Fibroblast of the aortic adventitia (primary cell): ENCODE data around the gene MPV17. TPM values are rescaled to one million over a fixed set of nuclear protein-coding genes. Genes with fewer than 3 reads are reported as not detected.

Source experiments
- DNase-seq: peaks from one replicate; pipeline ENCODE4 v3.0.0-alpha.2; 2010; ENCODE audit warnings: low read depth
- H3K4me3 ChIP-seq: 2 replicates; pipeline ENCODE4 v1.5.1; 2011; ENCODE audit warnings: low read depth, mild to moderate bottlenecking, control low read depth, low read length, moderate library complexity
- CTCF ChIP-seq: IDR thresholded peaks from 2 replicates; pipeline ENCODE4 v1.5.1; 2011; ENCODE audit warnings: mild to moderate bottlenecking, low read length, control low read depth, inconsistent platforms; ENCODE audit not compliant: insufficient read depth
- total RNA-seq: library from RNA; depleted of rRNA; stranded (reverse); fragments of >200 nt; gene quantifications from 2 replicates; pipeline ENCODE4 v1.2.3, GENCODE V29; 2012; ENCODE audit warnings: low replicate concordance

Gene MPV17
- total RNA-seq, 1 donor = 92.8 TPM

GRCh38 chr2:27261241-27261925 is 61.5 kb downstream of the MPV17 start:
- DNase-seq = no peak
- H3K4me3 ChIP-seq = no peak overlapping the region
- no peak for TF ChIP-seq CTCF

Other genes with a start within 250 kb of the MPV17 start
- gene EMILIN1, start 244.5 kb downstream of the MPV17 start, total RNA-seq = 81.3 and 153 TPM in 2 replicates
- gene KHK, start 236.3 kb downstream of the MPV17 start, total RNA-seq = 1.7 and 2.3 TPM in 2 replicates
- gene CGREF1, start 204.0 kb downstream of the MPV17 start, total RNA-seq = 4.7 and 9.3 TPM in 2 replicates
- 0.09 TPM in 1 of 2 replicates, not detected in the other for gene ABHD1, start 199.3 kb downstream of the MPV17 start, total RNA-seq
- gene PREB, start 188.5 kb downstream of the MPV17 start, total RNA-seq = 37.0 and 46.0 TPM in 2 replicates
- not detected in 2 replicates for gene PRR30, start 183.7 kb downstream of the MPV17 start, total RNA-seq
- 2.3 TPM in 1 of 2 replicates, not detected in the other for gene TCF23, start 174.1 kb downstream of the MPV17 start, total RNA-seq
- 135 and 216 TPM in 2 replicates for gene ATRAID, start 111.1 kb downstream of the MPV17 start, total RNA-seq
- 12.9 and 20.0 TPM in 2 replicates for gene SLC5A6, start 110.8 kb downstream of the MPV17 start, total RNA-seq
- 28.9 and 35.5 TPM in 2 replicates for gene CAD, start 105.7 kb downstream of the MPV17 start, total RNA-seq
- 0.09 and 0.25 TPM in 2 replicates for gene SLC30A3, start 60.0 kb downstream of the MPV17 start, total RNA-seq
- not detected in 2 replicates for gene DNAJC5G, start 47.7 kb downstream of the MPV17 start, total RNA-seq
- gene TRIM54, start 40.7 kb downstream of the MPV17 start, total RNA-seq = not detected in 2 replicates
- gene UCN, start 14.7 kb downstream of the MPV17 start, total RNA-seq = 0.27 and 1.1 TPM in 2 replicates
- gene GTF3C2, start 33.7 kb upstream of the MPV17 start, total RNA-seq = 27.2 and 33.4 TPM in 2 replicates
- 28.5 and 29.7 TPM in 2 replicates for gene EIF2B4, start 47.2 kb upstream of the MPV17 start, total RNA-seq
- gene SNX17, start 47.5 kb upstream of the MPV17 start, total RNA-seq = 102 and 125 TPM in 2 replicates
- gene ZNF513, start 57.6 kb upstream of the MPV17 start, total RNA-seq = 7.3 and 19.2 TPM in 2 replicates
- gene PPM1G, start 86.5 kb upstream of the MPV17 start, total RNA-seq = 62.2 and 146 TPM in 2 replicates
- gene NRBP1, start 105.5 kb upstream of the MPV17 start, total RNA-seq = 40.1 and 118 TPM in 2 replicates
- gene KRTCAP3, start 119.3 kb upstream of the MPV17 start, total RNA-seq = not detected in 2 replicates
- gene IFT172, start 166.6 kb upstream of the MPV17 start, total RNA-seq = 24.4 and 25.7 TPM in 2 replicates
- gene FNDC4, start 172.1 kb upstream of the MPV17 start, total RNA-seq = 7.3 and 45.8 TPM in 2 replicates
- 4.5 and 4.9 TPM in 2 replicates for gene GCKR, start 173.7 kb upstream of the MPV17 start, total RNA-seq